GM19467 (cell line): ENCODE measurements around the gene GRIN2C.
"Not testable (repeated sequence)": the region's sequence is repeated elsewhere in the genome, so short reads cannot be mapped to it uniquely, and the experiment has no call there.

Experiments used
- ATAC-seq: cut with Tn5 transposase; IDR thresholded peaks from one replicate; pipeline ENCODE4 v1.9.1; 2021; ENCODE audit warnings: mild to moderate bottlenecking, moderate library complexity; ENCODE audit not compliant: unreplicated experiment

The GRIN2C gene

DNA sequence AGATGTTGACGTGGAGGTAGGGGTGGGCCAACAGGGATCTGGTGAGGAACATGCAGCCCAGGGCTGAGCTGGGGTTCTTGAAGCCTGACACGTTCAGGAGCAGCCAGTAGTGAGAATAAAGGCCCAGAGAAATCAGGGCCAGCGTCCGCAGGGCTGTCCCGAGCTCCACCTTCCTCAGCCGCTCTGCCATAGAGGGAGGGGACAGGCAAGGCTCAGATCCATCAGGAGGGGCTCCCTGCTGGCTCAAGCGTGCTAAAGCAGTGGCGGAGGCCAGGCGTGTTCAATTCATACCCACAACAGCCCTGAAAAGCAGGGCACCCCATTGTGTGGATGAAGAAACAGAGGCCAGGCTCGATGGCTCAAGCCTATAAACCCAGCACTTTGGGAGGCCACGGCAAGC, 21.4 kb upstream of the GRIN2C start:
- ATAC-seq, result no peak

- ATAC-seq, result no peak
Measured at GRCh38 chr17:74879308-74879707, 19.6 kb upstream of the GRIN2C start.

GRCh38 chr17:74878658-74879057, 19.0 kb upstream of the GRIN2C start:
- no peak for ATAC-seq

- ATAC-seq, result no peak
Measured at GRCh38 chr17:74877592-74878548, 18.2 kb upstream of the GRIN2C start.

DNA sequence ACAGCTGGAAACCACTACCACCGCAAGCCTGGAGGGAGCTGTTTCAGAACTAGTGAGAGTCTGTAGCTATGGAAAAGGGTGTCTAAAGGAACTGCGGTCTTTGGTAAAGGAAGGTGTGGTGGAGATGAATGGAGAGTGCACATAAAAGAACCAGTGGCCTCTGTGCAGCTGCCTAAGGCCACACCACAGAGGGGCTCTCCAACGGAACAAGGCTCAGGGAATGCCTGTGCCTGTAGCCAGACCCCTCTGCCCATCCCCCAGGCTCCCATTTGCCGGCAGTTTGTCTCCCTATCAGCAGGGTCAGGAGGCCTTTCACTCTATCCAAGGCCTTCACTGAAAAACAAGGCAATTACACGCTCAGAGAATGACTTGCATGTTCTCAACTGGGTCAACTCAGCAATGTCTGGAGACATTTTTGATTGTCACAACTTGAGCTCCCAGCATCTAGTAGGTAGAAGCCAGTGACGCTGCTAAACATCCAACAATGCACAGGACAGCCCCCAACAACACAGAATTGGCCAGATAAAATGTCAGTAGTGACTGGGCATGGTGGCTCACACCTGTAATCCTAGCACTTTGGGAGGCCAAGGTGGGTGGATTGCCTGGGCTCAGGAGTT, 16.4 kb upstream of the GRIN2C start:
- no peak for ATAC-seq

DNA sequence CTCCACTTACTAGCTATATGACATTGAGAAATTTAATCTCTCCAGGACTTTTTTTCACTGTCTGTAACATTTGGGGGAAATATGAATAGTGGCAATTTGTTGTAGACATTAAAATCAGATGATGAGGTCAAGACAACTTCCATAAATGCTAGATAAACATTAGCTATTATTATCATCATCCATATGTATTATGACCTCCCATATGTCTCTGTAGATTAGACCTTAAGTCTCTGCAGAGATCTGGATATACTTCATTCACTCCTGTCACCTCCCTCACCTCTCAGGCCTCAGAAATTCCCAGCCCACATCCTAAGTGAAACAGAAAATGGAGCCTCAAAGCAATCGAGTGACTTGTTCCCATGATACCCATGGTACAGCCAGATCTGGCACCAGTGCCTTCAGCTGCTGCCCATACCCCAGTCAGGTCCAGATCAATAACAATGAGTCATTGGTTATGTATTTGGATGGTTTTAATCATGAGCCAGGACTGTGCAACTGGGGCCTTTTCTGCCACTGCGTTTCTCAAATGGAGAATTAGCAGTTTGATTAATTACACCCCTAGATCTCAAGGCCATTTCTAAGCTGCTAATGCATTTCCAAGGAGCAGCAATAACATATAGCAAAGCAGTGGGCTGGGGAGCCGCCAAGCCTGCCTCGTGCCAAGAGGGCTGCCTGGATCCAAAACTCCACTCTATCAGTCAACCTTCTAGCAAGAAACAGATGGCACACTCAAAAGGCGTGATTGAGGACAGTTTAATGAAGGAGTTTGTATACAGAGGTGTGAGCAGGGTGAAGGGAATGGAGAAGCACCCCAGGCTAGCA, 15.7 kb upstream of the GRIN2C start:
- no peak for ATAC-seq

- no peak for ATAC-seq
Measured at GRCh38 chr17:74874615-74875037, 14.9 kb upstream of the GRIN2C start.

GRCh38 chr17:74873874-74874614, 14.4 kb upstream of the GRIN2C start:
- no peak for ATAC-seq

- ATAC-seq, result peak; percentile 85
Measured at GRCh38 chr17:74873037-74873873, 13.6 kb upstream of the GRIN2C start.

DNA sequence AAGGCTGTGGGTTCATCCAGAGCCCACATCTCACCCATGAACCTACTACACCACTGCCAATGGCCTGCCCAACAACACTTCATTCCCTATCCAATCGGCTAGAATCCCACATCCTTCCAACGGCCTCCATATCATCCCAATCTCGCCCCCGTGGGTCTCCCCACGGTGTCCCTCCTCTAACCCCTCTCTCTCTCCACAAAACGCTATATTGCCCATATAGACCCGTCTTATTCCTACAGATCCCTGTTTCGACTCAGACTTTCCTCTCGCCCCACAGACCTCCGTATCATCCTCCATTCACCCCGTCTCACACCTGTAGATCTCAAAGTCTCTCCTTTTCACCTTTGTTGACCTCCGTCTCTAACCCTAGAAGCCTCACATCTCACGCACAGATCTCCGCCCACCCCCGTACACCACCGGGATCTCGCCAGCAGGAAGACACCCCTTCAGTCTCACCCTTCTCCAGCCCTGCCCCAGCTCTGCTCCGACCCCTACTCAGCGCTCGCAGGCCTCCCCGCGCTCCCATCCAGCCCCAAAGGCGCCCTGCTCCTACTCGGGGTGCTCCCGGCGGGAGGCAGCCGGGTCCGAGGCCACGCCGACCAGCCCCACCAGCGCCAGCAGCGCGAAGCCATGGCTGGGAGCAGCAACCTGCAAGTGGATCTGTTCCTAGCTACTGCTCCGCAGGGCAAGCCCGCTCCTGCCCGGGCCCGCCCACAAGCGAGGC, 12.8 kb upstream of the GRIN2C start, which contains the start of gene FDXR:
TSS of gene FDXR (minus strand) at position 682 of the 724 bp plus-strand sequence. CDS start at position 632, 50 bp downstream.
- peak; percentile 28 for ATAC-seq

- no peak for ATAC-seq
Measured at GRCh38 chr17:74871356-74872076, 11.8 kb upstream of the GRIN2C start.

DNA sequence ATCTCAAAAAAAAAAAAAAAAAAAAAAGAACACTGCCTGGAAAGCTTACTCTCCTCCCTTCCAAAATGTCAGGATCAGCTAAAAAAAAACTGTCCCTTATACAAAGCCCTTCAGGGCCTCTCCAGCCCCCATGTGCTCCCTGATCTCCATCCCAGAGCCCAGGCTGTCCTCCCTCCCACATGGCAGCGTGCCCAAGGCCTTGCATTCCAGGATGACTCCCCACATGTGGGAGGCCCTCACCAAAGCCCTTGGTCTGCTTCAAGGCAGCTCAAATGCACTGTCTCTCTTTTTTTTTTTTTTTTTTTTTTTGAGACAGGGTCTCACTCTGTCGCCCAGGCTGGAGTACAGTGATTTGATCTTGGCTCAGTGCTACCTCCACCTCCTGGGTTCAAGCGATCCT, 10.8 kb upstream of the GRIN2C start:
- ATAC-seq, result no peak

GRCh38 chr17:74870028-74870427, 10.3 kb upstream of the GRIN2C start:
- ATAC-seq, result not testable (repeated sequence)

DNA sequence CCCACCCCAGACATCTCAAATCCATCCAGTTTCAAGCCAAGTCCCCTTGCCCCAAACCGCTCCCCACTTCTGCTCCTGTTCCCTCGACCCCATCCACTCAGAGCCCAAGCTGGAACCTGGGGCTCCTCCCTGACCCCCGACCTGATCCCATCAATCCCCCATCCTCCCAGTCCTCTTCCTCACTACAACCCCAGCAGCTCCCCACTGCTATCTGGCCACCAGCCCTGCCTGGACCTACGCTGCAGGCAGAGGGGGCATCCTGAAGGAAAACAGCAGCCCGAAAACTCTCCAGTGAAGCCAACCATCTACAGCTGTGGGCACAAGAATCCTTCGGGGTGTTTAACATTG, 9.2 kb upstream of the GRIN2C start:
- no peak for ATAC-seq

- no peak for ATAC-seq
Measured at GRCh38 chr17:74868251-74868907, 8.7 kb upstream of the GRIN2C start.

DNA sequence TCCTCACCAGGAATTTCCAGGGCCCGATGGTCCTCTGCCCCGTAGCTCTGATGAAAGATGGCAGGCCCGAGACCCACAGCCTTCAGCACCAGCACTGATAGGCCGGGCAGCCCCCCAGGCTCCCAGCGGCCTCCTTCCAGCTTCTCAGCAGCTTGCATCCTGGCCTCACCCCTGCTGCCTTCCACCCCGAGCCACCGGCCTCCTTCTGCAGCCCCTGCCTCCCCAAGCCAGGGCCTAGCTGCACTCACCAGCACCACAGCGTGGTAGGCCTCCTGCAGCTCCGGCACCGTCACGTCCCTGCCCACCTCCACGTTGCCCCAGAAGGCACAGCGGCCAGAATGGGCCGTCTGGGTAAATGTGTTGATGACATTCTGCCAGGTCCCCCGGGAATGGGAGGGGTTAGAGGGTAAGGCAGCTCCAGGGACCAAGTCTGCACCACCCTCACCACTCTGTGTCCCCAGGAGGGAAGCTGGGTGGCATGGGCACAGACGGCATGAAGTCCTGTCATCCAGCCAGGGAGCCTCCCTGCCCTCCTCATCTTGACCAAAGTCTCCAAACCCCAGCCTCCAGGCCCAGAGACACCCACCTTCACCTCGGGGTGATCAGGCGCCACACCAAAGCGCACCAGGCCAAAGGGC, 6.6 kb upstream of the GRIN2C start:
- ATAC-seq, result no peak

DNA sequence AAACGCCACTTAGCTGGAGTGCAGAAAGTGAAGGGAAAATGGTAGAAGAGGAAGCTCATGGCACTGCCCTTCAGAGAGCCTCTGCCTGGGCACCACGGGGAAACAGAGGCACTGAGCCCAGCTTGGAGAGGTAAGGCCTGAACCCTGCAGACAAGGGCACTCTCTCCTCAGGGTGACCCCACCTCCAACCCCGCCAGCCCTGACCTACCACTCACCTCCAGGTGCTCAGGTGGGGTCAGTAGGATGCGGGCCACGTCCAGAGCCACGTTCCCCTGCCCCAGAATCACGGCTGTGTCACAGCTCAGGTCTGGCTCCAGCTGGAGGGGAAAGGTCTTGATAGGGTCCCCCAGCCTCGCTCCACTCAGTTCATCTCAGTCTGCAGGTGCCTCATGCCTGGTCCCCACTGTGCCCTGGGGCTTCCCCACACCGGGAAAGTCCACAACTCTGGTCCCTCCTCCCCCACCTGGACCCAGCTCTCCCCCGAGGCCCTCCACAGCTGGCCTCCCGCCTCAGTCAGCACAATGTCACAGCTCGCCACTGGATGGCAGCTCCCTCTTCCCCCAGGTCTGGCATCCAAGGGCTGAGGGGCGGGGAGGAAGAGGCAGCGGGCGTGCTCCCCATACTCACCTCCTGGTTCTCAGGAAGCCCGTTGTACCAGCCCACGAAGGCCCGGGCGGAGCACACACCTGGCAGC, 6.0 kb upstream of the GRIN2C start:
- ATAC-seq, result no peak
